Ectodermal cell (in vitro differentiated cells): ENCODE measurements around the gene PDZK1IP1.

Experiments
- H3K27ac ChIP-seq: 2 replicates; pipeline ENCODE4 v1.7.0; 2013; ENCODE audit warnings: mild to moderate bottlenecking, low read depth, low read length; ENCODE audit not compliant: insufficient read depth, poor library complexity, severe bottlenecking
- H3K27me3 ChIP-seq: 2 replicates; pipeline ENCODE4 v1.7.0; 2013; ENCODE audit warnings: mild to moderate bottlenecking, low read length; ENCODE audit not compliant: insufficient read depth, control insufficient read depth, poor library complexity, severe bottlenecking
- H3K36me3 ChIP-seq: one replicate; pipeline ENCODE4 v1.7.0; 2013; ENCODE audit warnings: low read length; ENCODE audit not compliant: control insufficient read depth, insufficient read depth
- H3K4me1 ChIP-seq: one replicate; pipeline ENCODE4 v1.7.0; 2013; ENCODE audit warnings: low read length; ENCODE audit not compliant: control insufficient read depth, insufficient read depth
- H3K4me3 ChIP-seq: 2 replicates; pipeline ENCODE4 v1.7.0; 2013; ENCODE audit warnings: low read depth, low read length, control low read depth; ENCODE audit not compliant: insufficient read depth
- H3K9me3 ChIP-seq: 2 replicates; pipeline ENCODE4 v1.7.0; 2013; ENCODE audit warnings: mild to moderate bottlenecking, low read length, moderate library complexity; ENCODE audit not compliant: control insufficient read depth
- WGBS, 2 experiments: methylation state at CpG; one replicate each; pipeline ENCODE4 v1.1.7; 2013; ENCODE audit warnings: missing lambda C conversion rate in 2 of 2; 5-methylcytosine and 5-hydroxymethylcytosine counted together

Gene PDZK1IP1

DNA sequence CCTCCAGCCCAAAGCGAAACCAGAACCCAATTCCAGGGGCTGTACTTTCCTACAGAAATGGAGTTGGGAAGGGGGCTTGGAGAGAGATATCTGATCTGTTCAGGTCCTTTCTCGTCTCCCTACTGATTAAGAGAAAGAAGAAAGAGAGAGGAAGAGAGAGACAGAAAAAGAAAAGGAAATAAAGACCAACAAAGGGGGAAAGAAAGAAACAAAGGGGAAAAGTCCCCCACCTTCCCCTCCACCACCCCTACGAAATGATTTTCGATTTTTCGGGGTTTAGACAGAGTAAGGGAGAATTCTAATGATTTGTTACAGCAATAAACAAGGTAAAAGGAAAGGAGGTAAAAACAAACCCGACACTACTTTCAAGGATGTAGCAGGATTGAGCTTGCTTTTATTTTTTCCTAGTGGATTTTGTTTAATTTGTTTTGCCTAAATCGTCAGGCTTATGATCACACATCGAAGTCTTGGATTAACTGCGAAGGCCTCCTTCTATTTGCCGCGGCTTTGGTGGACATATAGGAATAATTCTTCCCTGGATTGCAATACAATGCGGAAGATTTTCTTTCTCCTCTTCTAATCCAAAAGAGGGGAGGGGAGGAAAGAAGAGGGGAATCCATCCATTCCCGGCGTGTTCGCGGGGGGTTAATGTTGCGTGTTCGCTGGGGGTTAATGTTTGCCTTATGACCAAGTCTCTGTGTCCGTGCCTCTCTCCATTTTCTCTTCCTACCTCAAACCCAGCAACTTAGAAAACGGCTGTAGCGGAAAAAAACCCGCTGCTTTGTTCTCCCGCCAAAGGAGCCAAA lies 40.3 kb upstream of the PDZK1IP1 start:
- Histone ChIP-seq H3K4me3 (no peak overlapping the region), H3K36me3 (no peaks in the 10 kb centered on the region), H3K27me3 (peaks cover 100% of the 10 kb centered on the region), H3K9me3 (no peaks in the 10 kb centered on the region), H3K27ac (no peak overlapping the region), H3K4me1 (peaks cover 21% of the 10 kb centered on the region)
- 2 to 3% methylated on average over 14 to 22 of the region's 23 CpGs for WGBS, 2 experiments

DNA sequence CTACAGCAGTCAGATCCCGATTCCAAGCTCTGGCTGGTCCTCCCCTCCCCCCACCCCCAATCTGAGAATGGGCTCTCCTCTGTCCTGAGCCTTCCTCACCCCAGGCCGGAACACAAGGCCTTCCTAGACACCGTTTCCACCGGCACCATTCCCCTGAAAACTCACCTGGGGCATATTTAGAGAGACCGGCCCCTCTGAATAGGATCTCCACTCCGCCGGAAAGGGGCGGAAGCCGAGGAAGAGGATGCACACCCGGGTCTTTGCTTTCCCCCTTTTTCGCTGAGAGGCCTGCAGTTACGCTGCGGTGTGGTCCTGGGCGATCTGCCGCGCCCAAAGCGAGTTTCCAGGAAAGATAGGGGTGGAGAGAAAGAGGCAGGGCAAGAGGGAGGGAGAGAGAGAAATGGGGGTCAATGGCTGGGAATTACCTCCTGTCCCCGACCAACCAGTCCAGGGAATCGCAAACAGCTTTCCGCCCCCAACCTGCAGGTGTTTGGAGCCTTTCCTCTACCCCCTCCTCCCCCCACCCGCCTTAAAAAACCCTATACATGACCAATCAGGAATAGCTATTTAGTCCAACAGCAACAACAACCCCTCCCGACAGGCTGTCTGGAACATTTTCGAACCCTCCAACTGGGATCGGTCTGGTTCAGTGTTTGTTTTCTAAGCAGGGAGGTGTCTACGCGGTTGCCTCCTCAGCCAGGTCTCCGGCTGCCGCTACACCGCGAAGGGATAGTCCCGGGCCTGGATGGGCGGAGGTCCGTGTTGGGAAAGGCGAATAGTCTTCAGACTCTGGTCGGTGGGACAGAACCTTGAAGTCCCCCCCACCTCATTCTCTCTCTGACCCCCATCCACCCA lies 39.4 kb upstream of the PDZK1IP1 start:
- H3K4me3 ChIP-seq, result no peak overlapping the region
- no peaks in the 10 kb centered on the region for H3K9me3 ChIP-seq
- no peaks in the 10 kb centered on the region for H3K36me3 ChIP-seq
- no peak overlapping the region for H3K27ac ChIP-seq
- peaks cover 21% of the 10 kb centered on the region for H3K4me1 ChIP-seq
- WGBS, 2 experiments, result 2 to 3% methylated on average over 35 of the region's 35 CpGs
- peaks cover 100% of the 10 kb centered on the region for H3K27me3 ChIP-seq

DNA sequence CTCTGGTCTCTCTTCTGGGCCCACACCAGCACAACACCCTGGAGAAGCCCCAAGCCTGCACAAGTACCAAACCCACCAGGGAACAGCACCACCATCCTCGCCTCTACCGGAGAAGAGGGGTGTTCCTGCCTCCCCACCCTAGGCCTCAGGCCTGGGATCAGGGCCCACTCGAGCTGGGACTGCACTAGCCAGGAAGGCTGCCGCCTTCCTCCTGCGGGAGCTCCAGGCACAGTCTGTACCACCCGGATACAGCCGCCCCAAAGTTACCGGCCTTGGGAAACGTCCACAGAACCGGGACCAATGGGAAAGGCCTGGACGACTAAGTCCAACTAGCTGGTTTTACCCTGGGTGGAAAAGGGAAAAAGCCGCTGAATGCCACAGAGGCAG lies 38.8 kb upstream of the PDZK1IP1 start:
- Histone ChIP-seq H3K4me1 (peaks cover 21% of the 10 kb centered on the region), H3K36me3 (no peaks in the 10 kb centered on the region), H3K9me3 (no peaks in the 10 kb centered on the region), H3K27ac (no peak overlapping the region), H3K27me3 (peaks cover 100% of the 10 kb centered on the region), H3K4me3 (no peak overlapping the region)
- WGBS, 2 experiments, result 11 to 12% methylated on average over 12 of the region's 12 CpGs

DNA sequence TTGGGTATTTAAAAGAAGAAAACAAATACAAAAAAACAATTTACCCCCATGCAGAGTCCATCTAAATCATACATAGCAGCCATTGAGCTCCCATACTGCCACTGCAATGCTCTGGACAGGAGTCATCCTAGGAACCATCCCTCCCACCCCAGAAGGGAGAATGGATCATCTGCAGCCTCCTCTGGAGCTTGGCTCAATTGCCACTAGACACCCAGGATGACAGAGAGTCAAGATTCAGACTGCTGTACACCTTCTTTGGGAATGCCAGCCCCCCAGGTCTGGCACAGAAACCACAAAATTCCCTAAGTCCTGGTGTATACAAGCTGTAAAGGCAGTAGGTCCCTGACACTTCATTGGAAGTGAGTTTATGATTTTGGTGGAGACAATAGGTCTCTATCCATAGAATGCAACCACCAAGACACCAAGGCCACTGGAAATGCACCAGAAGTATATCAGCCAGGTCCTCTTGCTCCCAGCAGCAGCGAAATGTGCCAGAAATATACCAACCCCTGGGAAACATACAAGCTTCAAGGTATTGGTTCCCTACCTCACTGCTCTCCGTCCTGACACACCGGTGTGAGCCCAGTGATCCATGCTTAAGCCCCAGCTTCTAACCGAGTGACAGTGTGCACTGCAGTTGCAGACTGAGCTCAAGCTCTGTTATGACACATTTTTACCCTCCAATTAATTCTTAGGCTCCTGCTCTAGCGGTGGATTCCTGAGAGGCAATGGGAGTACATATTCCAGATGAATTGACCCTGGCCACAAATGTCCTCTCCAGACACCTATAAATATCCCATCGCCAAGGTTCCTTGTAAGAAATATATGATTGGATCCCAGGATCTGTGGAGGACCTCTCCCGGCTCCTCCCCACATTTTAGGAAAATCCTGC lies 37.8 kb upstream of the PDZK1IP1 start:
- 37 to 42% methylated on average over 6 of the region's 7 CpGs for WGBS, 2 experiments
- Histone ChIP-seq H3K27ac (no peak overlapping the region), H3K36me3 (no peaks in the 10 kb centered on the region), H3K4me1 (peaks cover 21% of the 10 kb centered on the region), H3K9me3 (no peaks in the 10 kb centered on the region), H3K27me3 (peaks cover 100% of the 10 kb centered on the region), H3K4me3 (no peak overlapping the region)

DNA sequence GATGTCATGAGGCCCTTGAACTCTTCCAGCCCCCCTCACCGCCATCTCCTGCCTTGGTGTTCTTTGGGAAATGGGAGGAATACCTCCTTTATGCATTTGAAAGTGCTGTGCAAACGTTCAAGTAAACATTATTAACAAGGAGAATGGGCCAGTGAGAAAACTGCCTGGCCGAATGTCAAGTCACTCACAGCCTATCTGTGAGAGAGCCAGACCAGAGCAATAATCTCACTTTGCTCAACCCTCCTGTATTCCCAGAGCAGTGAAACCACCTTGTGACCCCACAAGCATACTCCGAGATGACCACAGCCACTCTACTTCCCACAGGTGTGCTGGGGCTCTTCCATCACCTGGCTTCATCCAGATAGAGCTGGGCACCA lies 37.0 kb upstream of the PDZK1IP1 start:
- Histone ChIP-seq H3K27ac (no peak overlapping the region), H3K4me3 (no peak overlapping the region), H3K27me3 (peaks cover 100% of the 10 kb centered on the region), H3K36me3 (no peaks in the 10 kb centered on the region), H3K9me3 (no peaks in the 10 kb centered on the region), H3K4me1 (peaks cover 20% of the 10 kb centered on the region)
- 31 to 33% methylated on average over 4 of the region's 4 CpGs for WGBS, 2 experiments

DNA sequence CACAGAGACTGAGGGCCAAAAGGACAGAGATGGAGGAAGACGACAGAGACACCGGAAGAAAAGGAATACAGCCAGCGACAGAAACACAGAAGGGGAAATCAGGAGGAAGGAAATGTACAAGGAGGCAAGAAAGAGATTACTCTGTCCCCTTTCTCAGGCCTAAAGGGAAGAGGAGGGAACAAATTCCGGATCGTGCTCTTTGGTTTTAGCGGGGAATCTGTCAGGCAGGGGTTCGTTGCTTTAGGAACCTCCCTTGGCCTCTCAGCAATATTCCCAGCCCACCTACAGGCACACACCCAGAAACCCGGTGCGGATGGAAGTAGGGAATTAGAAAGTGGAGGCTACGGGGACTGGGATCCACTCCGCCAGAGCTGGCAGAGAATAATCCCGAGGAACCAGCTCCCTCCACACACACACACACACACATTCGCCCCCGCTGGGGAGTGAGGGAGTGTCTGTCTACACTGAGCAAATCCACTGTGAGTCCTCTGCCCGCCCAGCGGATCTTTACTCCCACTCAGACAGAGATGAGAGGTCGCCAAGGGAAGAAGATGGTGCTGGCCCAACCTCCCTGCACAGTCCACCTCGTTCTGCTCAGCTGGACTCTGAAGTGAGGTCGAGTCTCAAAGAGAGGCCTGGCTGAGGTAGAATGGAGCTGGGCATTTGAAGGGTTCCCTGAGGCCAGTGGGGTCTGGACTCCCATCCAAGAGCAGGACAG lies 36.4 kb upstream of the PDZK1IP1 start:
- Histone ChIP-seq H3K4me3 (no peak overlapping the region), H3K27ac (no peak overlapping the region), H3K36me3 (no peaks in the 10 kb centered on the region), H3K4me1 (peaks cover 15% of the 10 kb centered on the region), H3K9me3 (no peaks in the 10 kb centered on the region), H3K27me3 (peaks cover 100% of the 10 kb centered on the region)
- WGBS, 2 experiments, result 6 to 7% methylated on average over 14 to 15 of the region's 19 CpGs

DNA sequence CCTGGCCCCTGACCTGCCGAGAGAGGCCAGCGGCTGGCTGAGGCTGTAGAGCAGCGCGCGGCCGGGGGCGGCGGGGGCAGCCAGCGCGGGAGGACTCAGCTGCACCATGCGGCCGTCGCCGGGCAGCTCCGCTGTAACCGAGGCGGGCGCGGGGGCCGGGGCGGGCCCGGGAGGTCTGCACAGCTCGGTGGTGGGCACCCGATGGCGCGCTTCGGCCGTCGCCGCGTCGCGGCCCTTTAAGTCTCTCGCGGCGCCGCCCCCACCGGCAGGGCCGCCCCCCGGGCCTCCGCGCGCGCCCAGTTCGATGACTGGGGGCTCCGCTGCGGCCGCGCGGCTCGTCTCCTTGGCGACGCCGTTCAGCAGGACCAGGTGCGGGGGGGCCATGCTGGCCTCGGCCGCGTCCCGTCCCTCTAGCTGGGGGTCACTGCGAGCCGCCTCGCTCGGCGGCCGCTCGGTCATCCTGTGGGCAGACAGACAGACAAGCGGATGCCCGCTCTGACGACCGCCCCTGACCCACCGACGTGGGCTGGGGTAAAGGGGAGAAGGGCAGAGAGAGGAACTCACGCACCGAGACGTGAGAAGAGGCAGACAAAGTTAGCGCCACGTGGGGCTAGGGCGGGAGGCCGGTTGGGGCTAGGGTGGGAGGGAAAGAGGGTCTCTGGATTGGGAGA lies 35.7 kb upstream of the PDZK1IP1 start:
- Histone ChIP-seq H3K27me3 (peaks cover 99% of the 10 kb centered on the region), H3K4me1 (peaks cover 12% of the 10 kb centered on the region), H3K27ac (no peak overlapping the region), H3K4me3 (peak overlapping the region; percentile 31), H3K36me3 (no peaks in the 10 kb centered on the region), H3K9me3 (no peaks in the 10 kb centered on the region)
- WGBS, 2 experiments, result 1% methylated on average over 79 of the region's 79 CpGs

DNA sequence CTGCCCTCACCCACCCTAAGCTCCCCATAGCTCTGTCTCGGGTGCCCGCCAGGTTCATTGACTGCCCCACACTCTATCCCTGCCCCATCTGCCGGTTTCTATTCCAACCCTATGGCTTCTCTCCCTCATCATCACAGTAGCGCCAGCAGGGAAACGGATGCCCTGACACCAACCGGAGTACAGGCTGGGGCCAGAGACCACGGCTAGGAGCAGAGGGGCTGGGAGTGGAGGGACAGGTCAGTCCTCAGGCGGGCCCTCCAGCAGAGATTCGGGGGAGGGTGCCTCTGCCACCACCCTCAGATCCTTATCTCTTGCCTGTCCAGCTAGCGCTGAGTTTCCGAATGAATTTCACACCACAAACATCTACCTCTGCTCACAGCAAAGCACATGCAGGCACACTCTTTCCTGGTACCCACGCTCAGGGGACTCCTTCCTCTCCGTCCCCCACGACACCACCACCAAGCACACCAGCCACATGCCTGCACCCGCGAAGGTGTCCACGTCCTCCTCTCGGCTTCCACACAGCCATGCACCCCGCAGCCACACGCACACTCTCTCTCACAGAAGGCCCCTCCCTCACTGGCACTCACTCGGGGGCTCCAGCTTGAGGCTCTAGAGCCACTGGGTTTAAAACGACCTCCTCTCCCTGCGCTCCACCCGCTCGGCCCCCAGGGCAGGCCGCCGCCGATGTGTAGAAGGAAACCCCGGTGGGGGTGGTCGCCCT lies 35.0 kb upstream of the PDZK1IP1 start:
- no peak overlapping the region for H3K27ac ChIP-seq
- H3K27me3 ChIP-seq, result peaks cover 99% of the 10 kb centered on the region
- 3% methylated on average over 30 of the region's 30 CpGs for WGBS, 2 experiments
- peaks cover 12% of the 10 kb centered on the region for H3K4me1 ChIP-seq
- no peaks in the 10 kb centered on the region for H3K36me3 ChIP-seq
- H3K9me3 ChIP-seq, result no peaks in the 10 kb centered on the region
- no peak overlapping the region for H3K4me3 ChIP-seq
